Activated CD8-positive, alpha-beta T cell treated with anti-CD3 and anti-CD28 coated beads for 36 hours (primary cell): ENCODE results near the gene TRIP13. TPM values are rescaled to one million over a fixed set of nuclear protein-coding genes. Genes with fewer than 3 reads are reported as not detected.

ENCODE experiments used
- ATAC-seq: fragments of 200-7000 bp; cut with Tn5 transposase; one replicate; pipeline ENCODE4 v1.10.0; 2021; ENCODE audit warnings: mild to moderate bottlenecking, moderate library complexity
- CTCF ChIA-PET: fragments of 350-600 bp; sonication (Branson Sonifier 250); formaldehyde crosslinking; loops from one replicate; lab custom pipeline; 2021; ENCODE audit warnings: antibody characterized with exemption; lab: Charles Lee
- POLR2A ChIA-PET: fragments of 350-600 bp; sonication (Branson Sonifier 250); formaldehyde crosslinking; loops from one replicate; lab custom pipeline; 2021; ENCODE audit warnings: antibody characterized with exemption; lab: Charles Lee
- DNase-seq: peaks from one replicate; pipeline ENCODE4 v3.0.0-alpha.2; 2020
- H3K27ac Mint-ChIP-seq: one replicate; pipeline ENCODE4 v1.8.0; 2021; ENCODE audit warnings: mild to moderate bottlenecking, mixed read lengths
- H3K27me3 Mint-ChIP-seq: one replicate; pipeline ENCODE4 v1.8.0; 2021; ENCODE audit warnings: mixed read lengths
- H3K36me3 Mint-ChIP-seq: one replicate; pipeline ENCODE4 v1.8.0; 2021; ENCODE audit warnings: low read depth, mixed read lengths
- H3K4me1 Mint-ChIP-seq: one replicate; pipeline ENCODE4 v1.8.0; 2021; ENCODE audit warnings: low read depth, mixed read lengths
- H3K4me3 Mint-ChIP-seq: one replicate; pipeline ENCODE4 v1.8.0; 2021; ENCODE audit warnings: mild to moderate bottlenecking, moderate library complexity, mixed read lengths
- H3K9me3 Mint-ChIP-seq: one replicate; pipeline ENCODE4 v1.8.0; 2021; ENCODE audit warnings: mixed read lengths
- intact Hi-C: fragments of 100-400 bp; cut with micrococcal nuclease; formaldehyde crosslinking; loops from one replicate; pipeline ENCODE4 v1.10.0; 2022
- total RNA-seq, 2 experiments: library from RNA; stranded (reverse); gene quantifications; one replicate each; pipeline ENCODE4 v1.2.3, GENCODE V29; 2021
- TF ChIP-seq, protein P1 (sequence below): fragments of 200-600 bp; IDR thresholded peaks from one replicate; pipeline ENCODE4 v1.8.0; 2022; ENCODE audit warnings: antibody characterized with exemption, mild to moderate bottlenecking

The TRIP13 gene
- total RNA-seq, 2 experiments from 2014 or later: 31.0 to 36.9 TPM

DNA sequence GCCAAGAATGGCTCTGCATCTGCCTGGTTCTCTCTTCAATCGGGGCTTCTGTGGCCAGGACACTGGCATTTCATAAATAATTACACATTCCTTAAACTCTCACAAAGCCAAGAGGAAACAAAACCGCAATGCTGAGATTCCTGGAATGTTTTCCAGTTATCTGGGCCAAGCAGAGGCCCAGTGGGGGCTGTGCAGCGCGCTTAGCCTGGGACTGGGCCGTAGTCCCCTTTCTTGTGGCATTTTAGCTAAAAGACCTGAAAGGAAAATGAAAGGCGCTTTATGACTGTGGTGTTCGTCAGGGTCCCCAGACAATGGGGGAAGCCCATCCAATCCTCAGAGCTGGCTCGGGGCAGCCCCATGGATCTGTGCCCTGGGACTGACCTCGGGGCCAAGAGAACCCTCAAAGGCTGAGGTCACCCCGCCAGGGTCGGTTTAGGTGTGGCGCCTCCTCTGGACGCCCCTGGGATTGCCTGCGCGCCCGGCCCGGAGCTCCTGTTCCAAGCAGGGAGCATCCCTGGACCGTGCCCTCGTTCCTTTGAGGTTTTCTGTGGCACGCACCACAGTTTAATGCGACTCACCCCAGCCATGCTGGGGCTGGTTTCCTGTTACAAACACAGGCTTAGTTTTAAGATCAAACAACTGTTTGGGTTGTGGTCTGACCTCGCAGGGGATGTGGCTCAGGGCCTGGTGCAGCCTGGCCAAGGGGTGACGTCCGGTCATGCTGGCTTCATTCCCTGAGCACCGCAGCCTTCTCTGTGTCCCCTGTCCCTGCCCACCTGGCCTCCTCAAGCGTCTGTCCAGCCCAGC lies 64.5 kb downstream of the TRIP13 start:
- TF ChIP-seq, protein P1, sequence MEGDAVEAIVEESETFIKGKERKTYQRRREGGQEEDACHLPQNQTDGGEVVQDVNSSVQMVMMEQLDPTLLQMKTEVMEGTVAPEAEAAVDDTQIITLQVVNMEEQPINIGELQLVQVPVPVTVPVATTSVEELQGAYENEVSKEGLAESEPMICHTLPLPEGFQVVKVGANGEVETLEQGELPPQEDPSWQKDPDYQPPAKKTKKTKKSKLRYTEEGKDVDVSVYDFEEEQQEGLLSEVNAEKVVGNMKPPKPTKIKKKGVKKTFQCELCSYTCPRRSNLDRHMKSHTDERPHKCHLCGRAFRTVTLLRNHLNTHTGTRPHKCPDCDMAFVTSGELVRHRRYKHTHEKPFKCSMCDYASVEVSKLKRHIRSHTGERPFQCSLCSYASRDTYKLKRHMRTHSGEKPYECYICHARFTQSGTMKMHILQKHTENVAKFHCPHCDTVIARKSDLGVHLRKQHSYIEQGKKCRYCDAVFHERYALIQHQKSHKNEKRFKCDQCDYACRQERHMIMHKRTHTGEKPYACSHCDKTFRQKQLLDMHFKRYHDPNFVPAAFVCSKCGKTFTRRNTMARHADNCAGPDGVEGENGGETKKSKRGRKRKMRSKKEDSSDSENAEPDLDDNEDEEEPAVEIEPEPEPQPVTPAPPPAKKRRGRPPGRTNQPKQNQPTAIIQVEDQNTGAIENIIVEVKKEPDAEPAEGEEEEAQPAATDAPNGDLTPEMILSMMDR: no peak
- peak; percentile 89 for DNase-seq
- Mint-ChIP-seq H3K9me3 (no peaks in the 10 kb centered on the region), H3K36me3 (no peaks in the 10 kb centered on the region), H3K27me3 (peaks cover 28% of the 10 kb centered on the region), H3K4me3 (peak overlapping the region; percentile 8), H3K27ac (peak overlapping the region; percentile 68), H3K4me1 (peaks cover 30% of the 10 kb centered on the region)
- POLR2A ChIA-PET: interaction anchor here (1.0 to 1.2 kb wide), 2 partner anchors 9 to 11 kb away, joined by 3 to 6 read pairs; no protein-coding TSS in a partner anchor
- intact Hi-C loops: no loop called here
- CTCF ChIA-PET: interaction anchor here (0.7 to 1.6 kb wide), 6 partner anchors 11 to 181 kb away, joined by 3 to 7 read pairs (median 3); partner anchors contain the start of gene NKD2
- peak; percentile 87 for ATAC-seq

DNA sequence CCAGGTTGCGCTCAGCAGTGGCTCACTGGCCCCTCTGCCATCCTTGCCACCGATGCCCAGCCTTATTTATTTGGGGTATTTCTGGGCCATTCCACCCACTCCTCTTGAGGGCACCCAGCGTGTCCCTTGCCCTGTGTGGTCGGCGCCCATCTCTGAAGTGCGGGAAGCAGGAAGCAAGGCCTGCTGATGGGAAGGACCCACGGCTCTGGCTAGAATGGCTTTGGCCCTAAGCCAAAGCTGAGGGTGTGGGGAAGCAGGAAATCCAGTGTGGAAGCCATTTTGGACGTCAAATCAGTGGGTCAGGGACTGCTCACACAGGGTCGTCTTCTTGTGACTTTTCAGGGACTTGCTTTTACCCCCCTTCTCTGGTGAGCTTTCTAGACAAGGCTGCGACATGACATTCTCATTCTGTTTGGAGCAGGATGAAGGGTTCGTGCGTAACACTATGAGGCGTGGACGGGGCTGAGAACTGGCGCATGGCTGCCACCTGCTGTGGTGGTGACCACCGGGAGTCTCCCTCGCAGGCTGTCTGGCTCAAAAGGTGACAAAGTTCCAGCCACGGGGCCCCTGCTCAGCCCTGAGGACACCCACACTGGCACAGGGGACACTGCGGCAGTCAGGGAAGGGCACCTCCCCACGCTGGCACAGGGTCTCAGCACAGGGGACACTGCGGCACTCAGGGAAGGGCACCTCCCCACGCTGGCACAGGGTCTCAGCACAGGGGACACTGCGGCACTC lies 65.2 kb downstream of the TRIP13 start:
- Mint-ChIP-seq H3K4me1 (peaks cover 33% of the 10 kb centered on the region), H3K27ac (peak overlapping the region; percentile 68), H3K4me3 (no peak overlapping the region), H3K27me3 (peaks cover 28% of the 10 kb centered on the region), H3K9me3 (no peaks in the 10 kb centered on the region), H3K36me3 (no peaks in the 10 kb centered on the region)
- DNase-seq: peak; percentile 33
- intact Hi-C loops: no loop called here
- TF ChIP-seq, protein P1: no peak
- ChIA-PET CTCF (interaction anchor here (0.7 to 1.2 kb wide), 2 partner anchors 26 to 48 kb away, joined by 3 read pairs; no protein-coding TSS in a partner anchor), POLR2A (no interaction called here)
- no peak for ATAC-seq

DNA sequence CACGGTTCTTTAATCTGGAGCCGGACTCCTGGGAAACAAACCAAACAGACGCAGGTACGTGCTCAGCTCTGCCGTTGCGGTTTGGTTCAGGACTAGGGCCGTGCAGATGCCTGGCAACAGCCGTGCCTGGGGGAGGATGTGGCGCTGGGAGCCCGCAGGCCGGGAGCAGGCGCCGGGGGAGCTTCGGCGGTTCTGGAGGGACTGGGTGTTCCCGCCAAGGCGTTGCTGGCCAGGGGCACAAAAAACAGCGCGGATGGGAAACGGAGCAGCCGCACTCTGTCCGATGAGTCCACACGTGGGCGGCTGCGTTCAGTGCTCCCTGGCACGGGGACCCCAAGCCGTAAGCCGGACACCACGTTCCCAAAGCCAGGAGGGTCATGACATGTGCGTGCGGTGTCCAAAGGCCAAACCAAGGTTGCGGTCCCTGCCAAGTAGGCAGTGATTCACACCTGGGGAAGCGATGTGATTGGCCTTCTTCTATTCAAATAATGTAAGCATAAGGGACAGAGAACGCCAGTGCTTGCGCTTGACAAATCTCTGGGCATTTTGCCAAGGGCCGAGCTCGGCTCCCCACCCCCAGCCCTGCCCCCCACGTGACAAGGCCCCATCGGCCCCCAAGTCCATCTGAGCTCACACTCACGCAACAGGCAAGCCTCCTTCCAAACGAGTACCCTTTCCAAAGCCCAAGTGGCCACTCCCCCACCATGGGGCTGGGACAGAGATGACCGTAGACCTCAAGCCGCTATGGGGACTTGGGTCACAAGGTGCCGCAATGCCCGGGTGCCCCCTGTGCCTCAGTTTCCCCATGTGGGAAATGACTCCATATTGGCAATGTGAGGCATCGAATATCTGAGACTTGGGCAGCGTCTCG lies 66.3 kb downstream of the TRIP13 start:
- intact Hi-C loops: no loop called here
- Mint-ChIP-seq H3K27me3 (peaks cover 24% of the 10 kb centered on the region), H3K27ac (no peak overlapping the region), H3K4me3 (no peak overlapping the region), H3K4me1 (peaks cover 44% of the 10 kb centered on the region), H3K36me3 (no peaks in the 10 kb centered on the region), H3K9me3 (no peaks in the 10 kb centered on the region)
- ChIA-PET POLR2A (no interaction called here), CTCF (no interaction called here)
- DNase-seq (no peak), ATAC-seq (no peak)
- TF ChIP-seq, protein P1: no peak

DNA sequence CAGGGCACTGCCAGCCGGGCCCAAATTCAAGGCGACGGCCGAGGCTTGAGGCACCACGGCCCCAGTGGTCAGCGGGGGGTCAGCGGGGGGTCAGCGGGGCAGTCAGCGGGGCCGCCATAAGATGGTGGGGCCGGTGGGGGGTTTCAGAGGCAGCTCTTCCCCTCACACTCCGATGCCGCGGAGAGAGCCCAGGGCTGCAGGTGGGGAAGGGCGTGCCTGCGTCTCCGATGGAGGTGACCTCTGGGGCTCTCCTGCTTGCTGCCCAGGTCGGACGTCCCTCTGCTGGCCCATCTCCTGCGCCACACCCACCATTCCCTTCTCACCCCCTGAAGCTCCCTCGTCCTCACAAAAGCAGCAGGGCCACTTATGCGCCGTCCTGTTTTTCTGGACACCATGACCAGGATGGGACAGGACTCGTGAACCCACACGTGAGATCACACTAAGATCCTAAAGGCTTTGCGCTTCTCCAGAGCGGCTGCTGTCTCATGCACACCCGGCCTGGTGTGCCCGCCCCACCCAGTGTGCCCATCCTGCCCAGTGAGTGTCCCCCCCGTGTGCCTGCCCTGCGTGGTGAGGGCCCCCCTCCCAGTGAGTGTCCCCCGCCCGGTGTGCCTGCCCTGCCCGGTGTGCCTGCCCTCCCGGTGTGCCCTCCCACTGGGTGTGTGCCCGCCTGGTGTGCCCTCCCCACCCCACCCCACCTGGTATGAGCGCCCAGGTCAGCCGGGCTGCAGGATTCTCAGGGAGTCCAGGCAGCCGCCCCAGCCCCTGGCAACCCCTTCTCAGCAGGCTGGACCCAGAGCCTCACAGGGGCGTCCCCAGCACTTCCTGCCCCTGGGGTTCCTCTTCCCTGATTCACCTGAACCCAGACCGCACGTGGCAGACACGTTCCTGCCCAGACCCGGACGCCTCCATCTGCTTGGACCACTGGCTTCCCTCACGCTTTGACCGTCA lies 67.2 kb downstream of the TRIP13 start:
- ATAC-seq (no peak), DNase-seq (no peak)
- Mint-ChIP-seq H3K36me3 (no peaks in the 10 kb centered on the region), H3K9me3 (no peaks in the 10 kb centered on the region), H3K4me3 (no peak overlapping the region), H3K4me1 (peaks cover 51% of the 10 kb centered on the region), H3K27ac (no peak overlapping the region), H3K27me3 (peaks cover 21% of the 10 kb centered on the region)
- TF ChIP-seq, protein P1: no peak
- POLR2A ChIA-PET: no interaction called here
- CTCF ChIA-PET: interaction anchor here (1.0 kb wide), 1 partner anchor 47 kb away, joined by 3 read pairs; no protein-coding TSS in a partner anchor
- intact Hi-C loops: no loop called here
